ENCODE measurements around the gene EIF1AX.

The EIF1AX gene

DNA sequence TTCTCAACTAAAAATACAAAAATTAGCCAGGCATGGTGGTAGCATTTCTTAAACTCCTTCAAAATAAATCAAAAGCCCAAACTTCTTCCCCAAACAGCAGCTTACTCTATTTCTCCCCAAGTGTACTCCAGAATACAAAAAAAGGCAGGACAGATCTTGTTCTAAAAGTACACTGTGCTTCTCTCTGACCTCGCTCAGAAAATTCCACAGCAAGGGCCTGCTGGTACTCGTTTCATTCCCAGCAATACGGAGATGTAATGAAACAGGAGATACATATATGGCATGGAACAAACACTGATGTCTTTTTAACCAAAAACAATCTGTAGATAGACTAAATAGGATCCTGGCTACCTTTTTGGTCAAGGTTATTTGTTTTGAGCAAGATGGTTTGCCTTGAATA is 50.1 kb downstream of the EIF1AX start:
- Histone ChIP-seq H3K9ac (ENCODE audit: low read length in 2 of 2) (no peak overlapping the region), H3K4me1 (ENCODE audit: control insufficient read depth, insufficient read depth, low read length) (no peaks in the 10 kb centered on the region), H3K36me3 (ENCODE audit: control insufficient read depth in 2 of 2, insufficient read depth in 2 of 2, low read length in 2 of 2) (no peaks in the 10 kb centered on the region), H3K9me3 (ENCODE audit: control insufficient read depth in 2 of 2, low read length in 2 of 2) (no peaks in the 10 kb centered on the region), H3K27me3 (ENCODE audit: control insufficient read depth in 1 of 2, insufficient read depth in 2 of 2, low read length in 2 of 2) (peaks cover 0 to 6% of the 10 kb centered on the region in 2 donors), H3K4me3 (ENCODE audit: low read length in 2 of 2) (no peak overlapping the region), H3K27ac (ENCODE audit: low read length) (no peak overlapping the region)

DNA sequence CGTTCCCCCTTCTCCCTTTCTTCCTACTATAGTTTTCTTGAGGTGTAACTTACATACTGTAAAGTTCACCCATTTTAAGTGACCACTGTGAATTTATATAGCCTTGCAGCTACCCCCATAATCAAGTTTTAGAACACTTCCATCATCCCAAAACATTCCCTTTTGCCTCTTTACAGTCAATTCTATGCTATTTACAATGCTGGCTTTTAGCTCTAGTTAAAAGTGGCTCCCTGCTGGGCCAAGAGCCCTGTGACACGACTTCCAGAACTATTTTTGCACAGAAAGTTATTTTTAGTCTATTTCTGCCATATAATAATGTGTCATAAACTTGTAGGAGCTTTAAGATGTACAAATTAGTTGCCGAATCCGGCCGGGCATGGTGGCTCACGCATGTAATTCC is 51.8 kb downstream of the EIF1AX start:
- no peaks in the 10 kb centered on the region for H3K4me1 ChIP-seq (ENCODE audit: control insufficient read depth, insufficient read depth, low read length)
- no peaks in the 10 kb centered on the region for H3K36me3 ChIP-seq (ENCODE audit: control insufficient read depth in 2 of 2, insufficient read depth in 2 of 2, low read length in 2 of 2)
- no peaks in the 10 kb centered on the region for H3K9me3 ChIP-seq (ENCODE audit: control insufficient read depth in 2 of 2, low read length in 2 of 2)
- H3K9ac ChIP-seq (ENCODE audit: low read length in 2 of 2), result no peak overlapping the region
- H3K27me3 ChIP-seq (ENCODE audit: control insufficient read depth in 1 of 2, insufficient read depth in 2 of 2, low read length in 2 of 2), result peaks cover 0 to 6% of the 10 kb centered on the region in 2 donors
- no peak overlapping the region for H3K4me3 ChIP-seq (ENCODE audit: low read length in 2 of 2)
- no peak overlapping the region for H3K27ac ChIP-seq (ENCODE audit: low read length)

DNA sequence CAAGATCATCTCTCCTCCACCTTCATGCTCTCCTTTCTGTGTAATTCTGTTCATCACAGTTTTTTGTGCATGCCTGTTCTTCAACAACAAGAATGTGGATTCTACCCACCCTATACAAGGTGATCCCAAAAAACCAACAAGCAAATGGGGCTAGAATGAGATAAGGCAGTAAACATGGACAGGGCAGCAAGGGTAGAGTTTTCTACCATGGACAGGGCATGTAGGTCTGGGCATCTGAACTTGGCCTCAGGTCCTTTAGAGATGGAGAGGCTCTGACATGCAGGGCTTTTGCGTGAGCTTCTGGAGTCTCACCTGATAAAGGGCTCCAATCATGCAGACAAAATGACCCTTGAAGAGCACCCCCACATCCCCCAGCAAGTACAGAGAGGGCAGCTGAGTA is 61.4 kb downstream of the EIF1AX start:
- no peaks in the 10 kb centered on the region for H3K9me3 ChIP-seq (ENCODE audit: control insufficient read depth in 2 of 2, low read length in 2 of 2)
- H3K4me1 ChIP-seq (ENCODE audit: control insufficient read depth, insufficient read depth, low read length), result no peaks in the 10 kb centered on the region
- no peaks in the 10 kb centered on the region for H3K36me3 ChIP-seq (ENCODE audit: control insufficient read depth in 2 of 2, insufficient read depth in 2 of 2, low read length in 2 of 2)
- H3K27me3 ChIP-seq (ENCODE audit: control insufficient read depth in 1 of 2, insufficient read depth in 2 of 2, low read length in 2 of 2), result peaks cover 0 to 10% of the 10 kb centered on the region in 2 donors
- H3K27ac ChIP-seq (ENCODE audit: low read length), result no peak overlapping the region
- H3K9ac ChIP-seq (ENCODE audit: low read length in 2 of 2), result no peak overlapping the region
- H3K4me3 ChIP-seq (ENCODE audit: low read length in 2 of 2), result no peak overlapping the region

All from stomach smooth muscle (tissue), 2 donors.